GM20431 (cell line): ENCODE results near the gene ZNF256.
"Not testable (repeated sequence)": the region's sequence is repeated elsewhere in the genome, so short reads cannot be mapped to it uniquely, and the experiment has no call there.

Experiments used
- in situ Hi-C: fragments of 300-500 bp; cut with MseI, MboI; formaldehyde crosslinking; loops from one replicate; pipeline ENCODE4 v1.15.0; 2020; ENCODE audit warnings: low sequenced_read_pairs; ENCODE audit not compliant: unreplicated experiment

ZNF256 gene

GRCh38 chr19:57947419-57948134 lies at the start of gene ZNF256:
TSS of gene ZNF256 (minus strand) at chr19:57947706. CDS start at chr19:57947474, 232 bp downstream.
- in situ Hi-C loops: no loop called here

DNA sequence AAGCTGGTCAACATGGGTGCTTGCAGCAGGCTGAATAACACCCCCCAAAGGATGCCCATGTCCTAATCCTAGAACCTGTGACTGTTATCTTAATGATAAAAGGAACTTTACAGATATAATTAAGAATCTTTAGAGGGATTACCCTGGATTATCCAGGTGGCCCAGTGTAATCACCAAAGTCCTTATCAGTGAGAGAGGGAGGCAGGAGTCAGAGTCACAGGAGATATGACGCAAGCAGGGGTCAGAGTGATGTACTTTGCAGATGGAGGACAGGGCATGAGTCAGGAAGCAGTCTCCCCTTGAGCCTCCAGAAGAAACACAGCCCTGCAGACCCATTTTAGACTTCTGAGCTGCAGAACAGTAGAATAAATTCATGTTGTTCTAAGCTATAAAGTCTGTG lies 45.3 kb upstream of the ZNF256 start:
- in situ Hi-C loops: no loop called here

- in situ Hi-C loops: no loop called here
Observed at GRCh38 chr19:57978586-57979289, 31.2 kb upstream of the ZNF256 start.

- in situ Hi-C loops: no loop called here
Observed at GRCh38 chr19:57974434-57974833, 26.9 kb upstream of the ZNF256 start, which contains the start of gene C19orf18. TSS of gene C19orf18 (minus strand) at chr19:57974534. CDS start at chr19:57974432, 102 bp downstream.

- in situ Hi-C loops: no loop called here
Observed at GRCh38 chr19:57964761-57965160, 17.3 kb upstream of the ZNF256 start.

GRCh38 chr19:57961785-57962184 lies 14.3 kb upstream of the ZNF256 start:
- in situ Hi-C loops: no loop called here

GRCh38 chr19:57954996-57955395 lies 7.5 kb upstream of the ZNF256 start:
- in situ Hi-C loops: no loop called here

DNA sequence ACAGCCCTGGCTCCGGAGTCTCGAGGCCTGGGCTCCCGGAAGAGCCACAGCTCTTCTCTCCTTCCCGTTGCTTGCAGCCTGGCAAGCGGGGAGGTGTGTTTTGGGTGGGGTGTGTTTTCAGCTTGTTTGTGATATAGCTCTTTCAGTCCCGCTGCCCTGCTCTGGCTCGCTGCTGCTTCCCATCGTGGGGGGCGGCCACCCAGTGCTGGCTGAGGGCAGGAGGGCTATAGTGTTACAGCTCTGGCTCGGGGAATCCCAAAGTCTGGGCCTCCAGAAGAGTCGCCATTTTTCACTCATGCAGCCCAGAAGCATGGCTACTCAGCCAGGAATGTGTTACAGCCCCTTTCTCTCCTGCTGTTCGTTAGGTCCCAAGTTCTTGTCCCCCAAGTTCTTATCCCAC lies 2.2 kb upstream of the ZNF256 start:
- in situ Hi-C loops: no loop called here

- in situ Hi-C loops: no loop called here
Observed at GRCh38 chr19:57949296-57949695, 1.8 kb upstream of the ZNF256 start.

DNA sequence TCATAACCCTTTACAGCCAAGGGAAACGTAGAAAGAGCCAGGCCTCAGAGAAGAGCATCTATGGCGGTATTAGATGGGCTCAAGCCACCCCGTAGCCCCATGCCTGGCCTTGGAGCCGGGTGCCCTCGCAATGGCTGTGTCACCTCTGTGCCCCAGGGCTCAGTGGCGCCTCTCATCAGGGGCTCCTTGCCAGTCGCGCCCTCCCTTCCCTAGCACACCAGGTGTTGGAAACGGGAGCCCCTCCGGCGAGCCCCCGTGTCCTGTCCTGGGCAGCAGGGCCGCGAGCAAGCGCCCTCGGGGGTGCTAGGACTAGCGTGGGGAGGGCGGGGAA lies 453 bp downstream of the ZNF256 start:
- in situ Hi-C loops: no loop called here

GRCh38 chr19:57946316-57946715 lies 1.2 kb downstream of the ZNF256 start:
- in situ Hi-C loops: no loop called here

GRCh38 chr19:57941593-57941992 lies 5.9 kb downstream of the ZNF256 start:
- in situ Hi-C loops: no loop called here

DNA sequence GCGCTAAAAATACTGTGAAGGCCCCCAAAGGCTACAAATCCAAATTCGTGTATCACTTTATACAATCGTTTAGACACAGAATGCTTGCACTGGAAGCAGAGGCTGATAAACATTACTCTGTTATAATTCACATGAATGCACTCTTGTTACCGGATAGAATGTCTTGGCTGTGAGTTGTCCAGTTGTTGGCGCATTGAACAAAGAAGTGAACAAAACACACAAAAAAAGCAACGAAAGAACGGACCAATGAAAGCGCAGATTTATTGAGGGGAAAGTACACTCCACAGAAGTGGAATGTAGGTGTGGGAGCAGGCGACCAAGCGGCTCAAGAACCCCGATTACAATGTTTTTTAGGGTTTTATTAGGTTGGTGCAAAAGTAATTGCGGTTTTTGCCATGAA lies 11.8 kb downstream of the ZNF256 start:
- in situ Hi-C loops: no loop called here

DNA sequence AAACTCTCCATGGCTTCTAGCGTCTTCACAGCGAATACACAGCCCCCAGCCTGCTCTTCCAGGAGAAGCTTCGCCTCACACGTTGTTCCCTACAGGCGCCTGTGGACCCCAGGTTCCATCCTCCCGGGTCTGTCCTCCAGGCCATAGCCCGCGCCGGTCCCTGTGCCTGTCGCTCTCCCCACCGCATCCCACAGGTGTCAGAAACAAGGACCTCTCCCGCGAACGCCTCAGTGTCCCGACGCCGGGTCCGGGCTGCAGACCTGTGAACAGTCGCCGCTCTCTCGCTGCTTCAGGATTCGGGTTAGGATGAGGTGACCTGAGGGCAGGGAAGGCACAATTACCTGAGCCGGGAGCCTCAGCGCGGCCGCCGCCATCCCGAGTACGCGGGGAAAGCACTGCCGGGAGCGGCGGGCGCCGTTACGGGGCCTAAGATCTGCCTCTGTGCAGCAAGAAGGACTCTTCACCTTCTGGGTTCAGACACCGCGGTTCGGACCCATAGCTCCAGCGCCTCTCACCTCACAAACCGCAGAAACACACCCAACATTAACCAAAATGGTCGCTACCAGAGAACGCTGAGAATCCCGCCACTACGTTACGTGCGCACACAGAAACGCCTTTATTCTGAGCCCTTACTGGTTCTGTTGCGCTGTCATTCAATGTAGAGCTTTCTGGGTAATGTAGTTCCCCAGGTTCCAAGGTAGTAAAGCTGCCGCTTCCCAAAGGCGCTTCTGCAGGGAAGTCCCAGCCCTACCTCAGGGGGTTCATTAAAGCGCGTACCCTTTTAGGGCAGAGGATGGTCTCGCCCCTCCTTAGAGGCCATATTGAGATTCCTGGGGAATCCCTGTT lies 12.5 kb downstream of the ZNF256 start, which contains the start of gene ZNF418:
TSS of gene ZNF418 (minus strand) at position 583 of the 846 bp plus-strand sequence. CDS start 1,580 bp downstream, outside the sequence.
- in situ Hi-C loops: no loop called here

DNA sequence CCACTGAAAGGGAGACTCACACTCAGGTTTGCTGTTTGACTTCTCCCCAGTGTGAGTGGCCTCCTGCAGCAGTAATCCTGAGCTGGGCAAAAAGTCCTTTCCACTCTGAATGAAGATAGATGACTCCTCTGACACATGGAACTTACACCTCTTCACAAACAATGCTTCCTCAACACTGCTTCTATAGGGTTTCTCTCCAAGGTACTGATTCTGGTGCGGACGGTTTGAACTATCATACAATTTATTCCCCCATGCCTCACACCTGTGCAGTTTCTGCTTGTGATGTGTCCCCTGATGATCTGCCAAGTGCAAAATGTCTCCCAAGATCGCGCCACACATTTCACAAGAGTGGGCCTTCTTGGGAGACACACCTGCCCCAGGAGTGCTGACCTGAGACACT lies 19.9 kb downstream of the ZNF256 start:
- in situ Hi-C loops: no loop called here

GRCh38 chr19:57916168-57916995 lies 31.1 kb downstream of the ZNF256 start, which contains the start of gene ZNF417:
TSS of gene ZNF417 (minus strand) at chr19:57916592. CDS start at chr19:57916411, 181 bp downstream.
- in situ Hi-C loops: not testable (repeated sequence)

DNA sequence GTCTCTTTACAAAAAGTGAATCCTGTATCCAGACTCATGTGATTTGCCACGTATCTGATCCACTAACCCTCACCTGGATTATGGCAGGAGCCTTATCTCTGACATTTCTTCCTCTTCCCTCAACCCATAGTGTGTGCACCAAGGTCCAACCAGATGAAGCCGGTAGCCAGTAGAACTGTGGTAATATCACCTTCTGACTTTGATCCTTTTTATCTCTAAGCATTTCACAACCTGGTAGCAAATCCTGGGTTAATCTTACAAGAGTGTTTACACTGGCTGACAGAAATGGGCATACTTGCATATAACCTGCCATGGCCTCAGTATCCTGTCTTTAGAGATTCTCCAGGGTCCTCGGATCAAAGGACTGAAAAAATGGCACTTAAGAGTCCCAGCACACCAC lies 33.0 kb downstream of the ZNF256 start:
- in situ Hi-C loops: no loop called here

GRCh38 chr19:57907394-57907793 lies 40.1 kb downstream of the ZNF256 start:
- in situ Hi-C loops: no loop called here

DNA sequence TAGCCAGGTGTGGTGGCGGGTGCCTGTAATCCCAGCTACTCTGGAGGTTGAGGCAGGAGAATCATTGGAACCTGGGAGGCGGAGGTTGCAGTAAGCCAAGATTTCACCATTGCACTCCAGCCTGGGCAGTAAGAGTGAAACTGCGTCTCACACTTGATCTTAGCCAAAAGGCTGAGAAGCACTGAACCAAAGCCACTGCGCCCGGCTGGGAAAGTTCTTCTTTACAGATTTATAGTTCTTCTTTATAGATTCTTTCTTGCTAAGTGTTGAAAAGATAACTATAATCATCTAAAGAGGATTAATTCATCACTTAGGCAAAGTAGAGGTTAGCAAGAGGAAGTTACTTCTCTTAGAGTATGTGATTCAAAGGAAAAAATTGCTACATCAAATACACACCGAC lies 42.2 kb downstream of the ZNF256 start:
- in situ Hi-C loops: no loop called here
